RKO (cell line): ENCODE data around the gene TTLL9.

Experiments
- DNase-seq: peaks from one replicate; pipeline ENCODE4 v3.0.0-alpha.2; 2016; ENCODE audit warnings: low spot score

The TTLL9 gene

GRCh38 chr20:31857861-31858759, 12.3 kb upstream of the TTLL9 start:
- DNase-seq = no peak

GRCh38 chr20:31858760-31859083, 11.7 kb upstream of the TTLL9 start:
- no peak for DNase-seq

- no peak for DNase-seq
Observed at GRCh38 chr20:31859266-31859997, 11.0 kb upstream of the TTLL9 start.

- no peak for DNase-seq
Observed at GRCh38 chr20:31859998-31860380, 10.4 kb upstream of the TTLL9 start.

GRCh38 chr20:31860390-31861134, 9.9 kb upstream of the TTLL9 start:
- peak; percentile 78 for DNase-seq

DNA sequence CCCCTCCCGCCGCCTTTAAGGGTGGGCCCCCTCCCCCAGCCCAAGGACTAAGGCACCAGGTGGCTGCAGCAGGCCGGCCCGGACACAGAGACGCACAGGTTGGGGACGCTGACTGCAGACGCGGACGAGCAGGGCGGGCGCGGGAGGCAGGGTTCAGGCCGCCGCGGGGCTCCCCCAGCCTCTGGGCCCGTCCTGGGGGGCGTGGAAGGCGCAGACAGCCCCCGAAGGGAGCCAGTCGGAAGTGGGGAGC, 9.4 kb upstream of the TTLL9 start:
- DNase-seq = no peak

GRCh38 chr20:31861385-31862156, 8.9 kb upstream of the TTLL9 start:
- peak; percentile 87 for DNase-seq

DNA sequence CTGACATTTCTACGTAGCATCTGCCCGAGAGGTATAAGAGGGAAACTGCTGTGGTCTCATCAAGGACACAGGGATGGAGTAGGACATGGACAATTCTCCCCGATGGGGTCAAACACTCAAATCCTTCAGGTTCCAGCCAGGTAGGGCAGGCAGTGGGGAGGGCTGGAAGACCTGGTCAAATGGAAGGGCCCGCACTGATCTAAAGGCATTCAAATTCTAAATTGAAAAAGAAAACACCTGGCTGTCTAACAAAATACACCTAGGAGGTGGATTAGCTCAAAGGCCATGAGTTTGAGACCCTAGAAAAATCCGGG, 8.3 kb upstream of the TTLL9 start:
- no peak for DNase-seq

GRCh38 chr20:31862506-31862905, 7.9 kb upstream of the TTLL9 start:
- DNase-seq = no peak

DNA sequence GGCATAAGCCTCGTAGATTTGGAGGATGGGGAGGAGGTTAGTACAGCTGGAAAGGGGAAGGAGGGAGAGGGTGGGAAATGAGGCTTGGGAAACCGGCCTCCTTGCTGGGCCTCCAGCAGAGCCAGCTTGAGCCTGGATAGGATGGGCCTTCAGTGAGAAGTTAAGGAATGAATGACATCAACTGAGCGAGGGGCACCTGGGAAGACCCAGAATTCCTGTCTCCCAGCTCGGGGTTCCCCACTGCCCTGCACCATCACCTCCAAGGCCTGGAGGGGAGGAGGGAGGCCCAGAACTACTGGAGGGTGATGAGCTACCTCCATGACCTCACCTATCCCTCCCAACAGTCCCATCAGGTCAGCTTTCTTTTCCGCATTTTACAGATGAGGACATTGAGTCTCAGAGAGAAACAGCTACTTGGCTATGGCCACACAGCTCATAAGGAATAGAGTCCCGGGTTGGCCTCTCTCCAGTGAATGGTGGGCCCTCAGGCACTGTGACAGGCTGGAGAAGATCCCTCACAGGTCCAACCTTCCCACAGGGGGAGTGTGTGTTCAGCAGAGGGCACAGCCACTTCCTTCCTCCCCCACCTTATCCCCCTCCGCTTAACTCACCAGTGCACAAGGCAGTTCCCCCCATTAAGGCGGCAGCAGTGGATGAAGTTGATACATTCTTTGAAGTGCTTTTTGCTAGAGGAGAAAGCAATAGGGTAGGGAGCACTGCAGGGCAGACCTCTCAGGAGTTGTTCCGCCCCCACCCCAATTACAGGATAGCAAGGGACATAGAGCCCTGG, 6.9 kb upstream of the TTLL9 start:
- DNase-seq = no peak

DNA sequence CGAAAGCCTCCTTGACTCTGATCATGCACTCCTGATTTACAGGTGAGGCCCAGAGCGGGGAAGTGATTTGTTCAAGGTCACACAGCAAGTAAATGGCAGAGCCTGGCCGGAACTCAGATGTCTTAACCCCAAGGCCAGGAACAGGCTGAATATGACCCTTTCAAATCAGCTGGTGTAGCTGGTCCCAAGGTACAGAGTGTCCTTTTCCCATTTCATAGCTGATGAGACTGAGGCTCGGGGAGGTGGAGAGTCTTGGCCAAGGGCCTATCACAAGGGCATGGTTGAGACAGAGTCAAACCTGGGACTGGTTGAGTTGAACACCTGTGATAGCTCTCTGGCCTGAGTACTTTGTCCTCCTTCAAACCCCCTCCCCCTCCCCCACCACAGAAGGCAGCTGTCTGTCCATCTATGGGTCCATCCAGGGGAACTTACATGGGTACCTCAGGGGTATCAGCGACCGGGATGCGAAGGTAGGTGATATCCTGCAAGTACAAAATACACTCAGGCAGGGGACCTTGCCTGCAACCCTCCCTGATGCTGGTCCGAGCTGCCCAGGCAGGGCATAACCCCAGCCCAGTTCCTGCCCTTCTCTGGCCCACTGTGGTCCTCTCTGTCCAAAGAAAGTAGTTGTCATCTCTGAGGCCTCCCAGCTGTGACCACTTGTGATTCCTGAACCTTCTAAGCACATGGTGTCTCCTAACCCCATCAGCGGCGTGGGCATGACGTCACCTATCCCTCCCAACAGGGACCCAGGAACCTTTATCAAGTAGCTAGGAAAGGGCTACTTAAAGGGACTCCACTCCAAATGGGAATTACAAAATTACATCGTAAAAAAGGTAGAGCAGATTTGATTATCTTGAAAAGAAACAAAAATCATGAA, 5.7 kb upstream of the TTLL9 start:
- DNase-seq = no peak

DNA sequence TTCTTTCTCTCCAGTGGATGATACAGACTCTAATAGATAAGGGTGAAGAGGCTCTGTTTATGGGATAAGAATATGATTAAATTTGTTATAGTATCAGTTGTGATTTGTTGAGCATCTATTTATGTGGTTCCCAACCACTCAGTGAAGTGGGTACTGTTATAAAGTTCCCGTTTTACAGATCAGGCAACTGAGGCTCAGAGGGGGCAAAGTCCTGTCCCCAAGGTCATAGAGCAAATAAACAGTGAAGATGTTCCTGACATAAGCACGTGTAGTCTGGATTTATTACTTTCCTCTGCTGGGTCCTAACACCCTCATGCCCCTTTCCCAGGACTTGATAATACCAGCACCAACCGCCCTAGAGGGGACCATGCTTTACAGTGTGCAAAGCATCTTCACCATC, 4.2 kb upstream of the TTLL9 start:
- DNase-seq = no peak

DNA sequence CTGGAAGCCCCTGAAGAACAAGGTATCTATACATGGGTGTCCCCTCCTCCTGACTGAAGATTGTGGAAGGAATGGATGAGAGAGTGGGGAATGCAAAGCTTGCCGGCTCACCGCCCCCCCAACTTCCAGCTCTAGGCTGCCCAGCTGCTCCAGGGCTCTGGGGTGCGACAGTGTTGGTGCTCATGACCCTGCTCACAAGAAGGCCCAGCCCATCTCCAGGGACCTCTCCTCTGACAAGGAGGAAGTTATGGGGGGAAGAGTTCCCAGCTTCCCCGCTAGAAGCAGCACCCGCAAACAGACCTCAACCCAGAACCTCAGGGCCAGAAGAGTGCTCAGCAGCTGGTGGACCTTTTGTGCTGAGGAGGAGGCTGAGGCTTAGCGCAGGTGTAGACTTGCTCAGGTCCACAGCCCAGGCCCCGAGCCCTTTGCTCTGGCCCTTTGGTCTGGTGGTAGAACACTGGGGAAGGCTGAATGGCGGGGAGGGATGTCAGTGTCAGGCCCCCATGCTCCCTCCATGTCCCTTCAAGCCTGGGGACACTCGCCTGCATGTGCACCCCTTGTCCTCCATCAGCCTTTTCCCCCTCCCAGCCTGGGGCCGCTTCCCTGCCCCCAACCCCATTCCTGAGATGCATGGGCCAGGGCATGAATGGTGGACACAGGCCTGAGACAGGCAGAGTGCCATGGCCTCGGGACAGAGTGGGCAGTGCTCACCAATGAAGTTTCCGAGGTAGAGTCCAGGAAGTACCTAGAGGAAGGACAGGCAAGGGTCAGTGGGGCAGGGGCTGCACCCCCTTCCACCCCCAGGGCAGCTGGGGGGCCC, 1.4 kb upstream of the TTLL9 start:
- no peak for DNase-seq

- no peak for DNase-seq
Observed at GRCh38 chr20:31869673-31869941, 827 bp upstream of the TTLL9 start.

DNA sequence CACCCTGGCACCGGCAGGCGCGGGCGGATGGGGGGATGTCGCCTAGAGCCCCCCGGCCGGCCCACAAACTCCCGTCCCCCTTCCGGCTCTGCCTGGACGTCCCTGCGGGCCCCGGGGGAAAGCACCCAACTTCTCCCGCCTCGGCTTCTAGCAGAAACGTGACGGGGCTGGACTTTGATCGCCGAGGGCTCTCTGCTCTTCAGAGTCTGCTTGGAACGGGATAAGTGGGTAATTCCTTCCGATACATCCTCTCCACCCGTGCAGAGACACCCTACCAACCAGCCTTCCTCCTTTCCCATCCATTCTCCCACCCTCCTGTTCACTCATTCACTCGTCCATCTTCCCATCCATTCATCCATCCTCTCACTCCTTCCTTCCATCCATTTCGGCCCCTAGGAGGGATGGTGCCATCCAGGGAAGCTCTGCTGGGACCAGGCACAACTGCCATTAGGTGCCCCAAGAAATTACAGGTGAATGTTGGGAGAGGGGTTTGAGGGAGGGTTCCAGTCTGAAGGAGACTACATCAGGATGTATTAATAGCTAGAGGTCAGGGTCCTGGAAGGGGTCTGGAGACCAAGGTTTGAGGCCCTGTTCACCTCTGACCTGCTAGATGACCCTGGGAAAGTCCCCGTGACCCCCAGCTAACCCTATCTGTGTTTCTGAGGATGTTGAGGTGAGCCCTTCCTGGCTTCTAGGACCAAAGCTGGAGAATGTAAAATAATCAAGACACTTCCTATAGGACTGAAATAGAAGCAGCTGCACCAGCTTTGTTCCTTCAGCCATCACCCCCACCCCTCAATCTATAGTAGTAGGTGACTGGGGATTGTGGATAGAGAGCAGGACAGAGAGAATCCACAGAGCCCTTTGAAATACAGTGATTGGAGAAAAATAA, 538 bp downstream of the TTLL9 start:
- DNase-seq = no peak

DNA sequence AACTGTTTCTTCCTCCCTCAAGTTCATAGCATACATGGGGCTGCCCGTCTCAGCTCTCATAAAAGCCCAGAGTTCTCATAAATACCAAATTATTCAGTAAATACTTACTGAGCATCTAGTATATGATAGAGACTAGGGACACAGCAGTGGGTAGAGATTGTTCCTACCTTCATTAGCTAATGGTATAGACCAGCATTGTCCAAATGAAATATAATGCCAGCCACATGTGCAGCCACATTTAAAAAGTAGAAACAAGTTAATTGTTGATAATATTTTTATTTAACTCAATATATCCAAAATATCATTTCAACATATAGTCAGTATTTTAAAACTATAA, 1.2 kb downstream of the TTLL9 start:
- no peak for DNase-seq

GRCh38 chr20:31872406-31872805, 2.0 kb downstream of the TTLL9 start:
- no peak for DNase-seq

DNA sequence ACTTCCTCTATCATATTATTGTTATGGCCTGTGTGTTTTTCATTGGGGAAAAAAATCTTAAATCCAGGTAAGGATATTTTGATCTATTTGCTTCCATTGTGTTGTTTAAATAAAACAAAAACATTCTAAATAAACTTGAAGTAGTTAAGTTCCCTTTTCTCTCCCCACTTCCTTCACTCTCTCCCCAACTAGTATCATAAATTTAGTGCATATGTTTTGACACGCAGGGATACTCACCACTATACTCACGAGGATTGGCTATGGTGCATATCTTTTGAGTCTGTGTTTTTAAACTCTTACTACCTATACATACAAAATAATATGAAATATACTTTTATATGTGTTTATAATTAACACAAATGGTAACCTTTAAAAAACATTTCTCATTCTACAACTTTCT, 5.2 kb downstream of the TTLL9 start:
- DNase-seq = no peak

GRCh38 chr20:31877684-31878083, 7.2 kb downstream of the TTLL9 start:
- DNase-seq = no peak
